ENCODE results near the gene CAPN3. TPM values are rescaled to one million over a fixed set of nuclear protein-coding genes. Genes with fewer than 3 reads are reported as not detected.

Gene CAPN3
- total RNA-seq, 5 donors from 2014 or later (not counting 1 experiment from before 2014, with no cell fraction given): 13.4 to 19.8 (median 15.8) TPM

Other genes with a start within 250 kb of the CAPN3 start
- under 1 TPM in 3 of 5 donors, not detected in 2; 0.10 to 0.23 (median 0.16) TPM for gene PLA2G4F, start 202.9 kb upstream of the CAPN3 start, total RNA-seq
- 100 to 1,000 TPM in 3 of 5 donors, 10 to 100 TPM in 2; 98.5 to 113 (median 101) TPM for gene VPS39, start 151.2 kb upstream of the CAPN3 start, total RNA-seq
- gene GANC, start 86.3 kb upstream of the CAPN3 start, total RNA-seq: 10 to 100 TPM; 32.7 to 51.2 (median 45.7) TPM
- 10 to 100 TPM; 44.0 to 55.4 (median 45.4) TPM for gene TMEM87A, start 86.1 kb upstream of the CAPN3 start, total RNA-seq
- gene ZNF106, start 131.6 kb downstream of the CAPN3 start, total RNA-seq: 10 to 100 TPM; 33.1 to 41.1 (median 36.7) TPM
- gene SNAP23, start 136.1 kb downstream of the CAPN3 start, total RNA-seq: 10 to 100 TPM; 51.8 to 60.7 (median 59.3) TPM
- 10 to 100 TPM; 13.4 to 24.6 (median 18.4) TPM for gene LRRC57, start 189.3 kb downstream of the CAPN3 start, total RNA-seq
- 10 to 100 TPM; 13.1 to 21.8 (median 16.8) TPM for gene HAUS2, start 189.3 kb downstream of the CAPN3 start, total RNA-seq
- gene STARD9, start 216.1 kb downstream of the CAPN3 start, total RNA-seq: 10 to 100 TPM in 2 of 5 donors, 1 to 10 TPM in 3; 6.6 to 10.6 (median 8.8) TPM

All from T-cell (primary cell).